Stimulated activated CD8-positive, alpha-beta memory T cell treated with anti-CD3 and anti-CD28 coated beads, Interleukin-7, amount 100 ng/mL, for 24 hours (primary cell): ENCODE measurements around the gene IL2.

ENCODE experiments used
- DNase-seq: peaks from one replicate; pipeline ENCODE4 v3.0.0-alpha.2; 2020; ENCODE audit warnings: low read depth

IL2 gene

GRCh38 chr4:122456231-122457116 lies at the start of gene IL2:
Gene IL2, minus strand, starts transcription at chr4:122456725. Its CDS starts 285 bp downstream, at chr4:122456440.
- DNase-seq, result no peak

- DNase-seq, result no peak
Measured at GRCh38 chr4:122503214-122503613, 46.7 kb upstream of the IL2 start.

- DNase-seq, result no peak
Measured at GRCh38 chr4:122500852-122501501, 44.5 kb upstream of the IL2 start.

- DNase-seq, result no peak
Measured at GRCh38 chr4:122489061-122489460, 32.5 kb upstream of the IL2 start.

- DNase-seq, result no peak
Measured at GRCh38 chr4:122483481-122483880, 27.0 kb upstream of the IL2 start.

GRCh38 chr4:122481766-122482405 lies 25.4 kb upstream of the IL2 start:
- DNase-seq, result no peak

- no peak for DNase-seq
Measured at GRCh38 chr4:122480655-122481487, 24.3 kb upstream of the IL2 start.

GRCh38 chr4:122479935-122480416 lies 23.5 kb upstream of the IL2 start:
- DNase-seq, result no peak

GRCh38 chr4:122476745-122477144 lies 20.2 kb upstream of the IL2 start:
- no peak for DNase-seq

- no peak for DNase-seq
Measured at GRCh38 chr4:122476126-122476525, 19.6 kb upstream of the IL2 start.

- no peak for DNase-seq
Measured at GRCh38 chr4:122475233-122475632, 18.7 kb upstream of the IL2 start.

- DNase-seq, result no peak
Measured at GRCh38 chr4:122469457-122469856, 12.9 kb upstream of the IL2 start.

GRCh38 chr4:122458625-122459024 lies 2.1 kb upstream of the IL2 start:
- no peak for DNase-seq

GRCh38 chr4:122453384-122453995 lies 3.0 kb downstream of the IL2 start:
- DNase-seq, result no peak

- DNase-seq, result no peak
Measured at GRCh38 chr4:122450847-122451246, 5.7 kb downstream of the IL2 start.

- DNase-seq, result no peak
Measured at GRCh38 chr4:122434285-122434684, 22.2 kb downstream of the IL2 start.

GRCh38 chr4:122431351-122431750 lies 25.2 kb downstream of the IL2 start:
- no peak for DNase-seq

GRCh38 chr4:122423246-122423645 lies 33.3 kb downstream of the IL2 start:
- no peak for DNase-seq

GRCh38 chr4:122412547-122412946 lies 44.0 kb downstream of the IL2 start:
- no peak for DNase-seq

- no peak for DNase-seq
Measured at GRCh38 chr4:122403861-122404260, 52.7 kb downstream of the IL2 start.
